WTC11 (cell line): ENCODE measurements around the gene REEP3. TPM values are rescaled to one million over a fixed set of nuclear protein-coding genes. Genes with fewer than 3 reads are reported as not detected.

ENCODE experiments used
- ATAC-seq: fragments of 200-7000 bp; cut with Tn5 transposase; 2 replicates; pipeline ENCODE4 v1.10.0; 2021; ENCODE audit warnings: mild to moderate bottlenecking, moderate library complexity
- CTCF ChIA-PET: fragments of 300-600 bp; sonication (Branson Sonifier 250); formaldehyde crosslinking; loops from one replicate; lab custom pipeline; 2021; ENCODE audit warnings: antibody characterized with exemption; lab: Charles Lee
- POLR2A ChIA-PET: fragments of 350-600 bp; sonication (Branson Sonifier 250); formaldehyde crosslinking; loops from one replicate; lab custom pipeline; 2021; ENCODE audit warnings: antibody characterized with exemption; lab: Charles Lee
- DNase-seq: peaks from one replicate; pipeline ENCODE4 v3.0.0; 2021; ENCODE audit warnings: low spot score
- H3K27ac Mint-ChIP-seq: 2 replicates; pipeline ENCODE4 v1.8.0; 2021; ENCODE audit warnings: mixed read lengths
- H3K27me3 Mint-ChIP-seq: 2 replicates; pipeline ENCODE4 v1.8.0; 2021; ENCODE audit warnings: low read depth, mild to moderate bottlenecking, moderate library complexity, mixed read lengths
- H3K36me3 Mint-ChIP-seq: 2 replicates; pipeline ENCODE4 v1.8.0; 2021; ENCODE audit warnings: mixed read lengths
- H3K4me1 Mint-ChIP-seq: 2 replicates; pipeline ENCODE4 v1.8.0; 2022; ENCODE audit warnings: mixed read lengths
- H3K4me3 Mint-ChIP-seq: 2 replicates; pipeline ENCODE4 v1.8.0; 2021; ENCODE audit warnings: mild to moderate bottlenecking, moderate library complexity, mixed read lengths
- H3K9me3 Mint-ChIP-seq: 2 replicates; pipeline ENCODE4 v1.8.0; 2021; ENCODE audit warnings: mixed read lengths
- CREB1 ChIP-seq: sonication (generic); formaldehyde crosslinking; IDR thresholded peaks from 2 replicates; pipeline ENCODE4 v1.8.0; 2023; ENCODE audit warnings: mild to moderate bottlenecking, missing genetic modification reagents
- GTF2I ChIP-seq: fragments of 250-450 bp; sonication (Bioruptor Pico); conservative IDR thresholded peaks from 2 replicates; pipeline ENCODE4 v1.4.0; 2021; ENCODE audit warnings: mild to moderate bottlenecking
- NFATC4 ChIP-seq: fragments of 250-450 bp; sonication (Bioruptor Pico); IDR thresholded peaks from 2 replicates; pipeline ENCODE4 v1.9.0; 2021; ENCODE audit warnings: mild to moderate bottlenecking
- NFE2L1 ChIP-seq: sonication (generic); formaldehyde crosslinking; IDR thresholded peaks from 2 replicates; pipeline ENCODE4 v1.8.1; 2023; ENCODE audit warnings: missing genetic modification reagents
- NR1H2 ChIP-seq: sonication (generic); formaldehyde crosslinking; IDR thresholded peaks from 2 replicates; pipeline ENCODE4 v1.9.0; 2021; ENCODE audit warnings: mild to moderate bottlenecking, moderate library complexity, missing genetic modification reagents
- NR2C2 ChIP-seq: sonication (generic); formaldehyde crosslinking; IDR thresholded peaks from 2 replicates; pipeline ENCODE4 v1.8.0; 2022; ENCODE audit warnings: mild to moderate bottlenecking, missing genetic modification reagents
- SP1 ChIP-seq: sonication (generic); formaldehyde crosslinking; conservative IDR thresholded peaks from 2 replicates; pipeline ENCODE4 v1.8.1; 2022; ENCODE audit warnings: missing genetic modification reagents
- TEAD1 ChIP-seq: sonication (generic); formaldehyde crosslinking; IDR thresholded peaks from 2 replicates; pipeline ENCODE4 v1.8.0; 2022; ENCODE audit warnings: mild to moderate bottlenecking, missing genetic modification reagents
- ZNF263 ChIP-seq: sonication (generic); formaldehyde crosslinking; IDR thresholded peaks from 2 replicates; pipeline ENCODE4 v1.8.1; 2022; ENCODE audit warnings: low read depth, mild to moderate bottlenecking, moderate library complexity, missing genetic modification reagents
- ZNF423 ChIP-seq: fragments of 250-450 bp; sonication (Bioruptor Pico); IDR thresholded peaks from 2 replicates; pipeline ENCODE4 v2.1.2; 2022; ENCODE audit warnings: mild to moderate bottlenecking, moderate library complexity
- total RNA-seq: library from RNA; stranded (reverse); gene quantifications from 3 replicates; pipeline ENCODE4 v1.2.3, GENCODE V29; 2021
- TF ChIP-seq, protein P1 (sequence below): sonication (generic); formaldehyde crosslinking; IDR thresholded peaks from 2 replicates; pipeline ENCODE4 v1.8.0; 2022; ENCODE audit warnings: missing genetic modification reagents
- TF ChIP-seq, protein P2 (sequence below): sonication (generic); formaldehyde crosslinking; conservative IDR thresholded peaks from 2 replicates; pipeline ENCODE4 v1.8.1; 2023; ENCODE audit warnings: mild to moderate bottlenecking, low read depth, missing genetic modification reagents, moderate library complexity
- TF ChIP-seq, protein P3 (sequence below): sonication (generic); formaldehyde crosslinking; IDR thresholded peaks from 2 replicates; pipeline ENCODE4 v1.8.1; 2023; ENCODE audit warnings: mild to moderate bottlenecking, missing genetic modification reagents

The REEP3 gene
- total RNA-seq, 1 experiment from 2014 or later = 18.5 TPM

DNA sequence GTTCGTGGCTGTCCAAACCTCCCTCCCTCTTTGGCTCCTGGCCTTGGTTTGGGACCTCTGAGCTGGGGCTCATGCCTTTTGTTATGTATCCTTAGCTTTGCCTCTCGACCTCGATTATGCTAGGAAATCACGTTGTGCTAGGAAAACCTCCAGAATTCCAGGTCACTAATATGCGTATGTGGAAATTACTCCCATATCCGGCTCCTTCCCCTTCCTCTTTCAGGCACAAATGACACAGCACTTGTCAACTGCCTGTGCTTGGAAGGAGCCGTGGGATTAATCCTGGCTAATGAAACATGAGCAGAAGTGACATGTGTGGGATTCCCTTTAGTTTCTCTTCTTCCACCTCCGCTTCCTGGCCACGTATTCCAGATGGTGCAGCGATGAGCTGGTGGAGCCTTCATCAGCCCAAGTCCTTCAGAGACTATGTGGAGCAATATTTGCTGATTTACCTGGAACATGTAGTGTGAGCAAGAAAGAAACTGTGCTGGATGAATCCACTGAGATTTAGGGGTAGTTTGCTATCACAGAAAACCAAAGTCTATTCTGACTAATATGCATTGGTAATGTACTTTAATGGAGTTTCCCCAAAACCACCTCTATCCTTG, 149.2 kb downstream of the REEP3 start:
- POLR2A ChIA-PET = interaction anchor here (0.6 to 0.8 kb wide), 2 partner anchors 40 to 48 kb away, joined by 3 to 4 read pairs; no protein-coding TSS in a partner anchor
- H3K27me3 Mint-ChIP-seq = no peaks in the 10 kb centered on the region
- no peaks in the 10 kb centered on the region for H3K36me3 Mint-ChIP-seq
- peak overlapping the region; percentile 50 for H3K4me3 Mint-ChIP-seq
- CTCF ChIA-PET = interaction anchor here (1.3 to 2.8 kb wide), 5 partner anchors 37 to 149 kb away, joined by 3 to 19 read pairs (median 5); no protein-coding TSS in a partner anchor
- ATAC-seq (peak; percentile 65), DNase-seq (no peak)
- no peaks in the 10 kb centered on the region for H3K9me3 Mint-ChIP-seq
- H3K4me1 Mint-ChIP-seq = peaks cover 60% of the 10 kb centered on the region
- TF ChIP-seq, protein P1, sequence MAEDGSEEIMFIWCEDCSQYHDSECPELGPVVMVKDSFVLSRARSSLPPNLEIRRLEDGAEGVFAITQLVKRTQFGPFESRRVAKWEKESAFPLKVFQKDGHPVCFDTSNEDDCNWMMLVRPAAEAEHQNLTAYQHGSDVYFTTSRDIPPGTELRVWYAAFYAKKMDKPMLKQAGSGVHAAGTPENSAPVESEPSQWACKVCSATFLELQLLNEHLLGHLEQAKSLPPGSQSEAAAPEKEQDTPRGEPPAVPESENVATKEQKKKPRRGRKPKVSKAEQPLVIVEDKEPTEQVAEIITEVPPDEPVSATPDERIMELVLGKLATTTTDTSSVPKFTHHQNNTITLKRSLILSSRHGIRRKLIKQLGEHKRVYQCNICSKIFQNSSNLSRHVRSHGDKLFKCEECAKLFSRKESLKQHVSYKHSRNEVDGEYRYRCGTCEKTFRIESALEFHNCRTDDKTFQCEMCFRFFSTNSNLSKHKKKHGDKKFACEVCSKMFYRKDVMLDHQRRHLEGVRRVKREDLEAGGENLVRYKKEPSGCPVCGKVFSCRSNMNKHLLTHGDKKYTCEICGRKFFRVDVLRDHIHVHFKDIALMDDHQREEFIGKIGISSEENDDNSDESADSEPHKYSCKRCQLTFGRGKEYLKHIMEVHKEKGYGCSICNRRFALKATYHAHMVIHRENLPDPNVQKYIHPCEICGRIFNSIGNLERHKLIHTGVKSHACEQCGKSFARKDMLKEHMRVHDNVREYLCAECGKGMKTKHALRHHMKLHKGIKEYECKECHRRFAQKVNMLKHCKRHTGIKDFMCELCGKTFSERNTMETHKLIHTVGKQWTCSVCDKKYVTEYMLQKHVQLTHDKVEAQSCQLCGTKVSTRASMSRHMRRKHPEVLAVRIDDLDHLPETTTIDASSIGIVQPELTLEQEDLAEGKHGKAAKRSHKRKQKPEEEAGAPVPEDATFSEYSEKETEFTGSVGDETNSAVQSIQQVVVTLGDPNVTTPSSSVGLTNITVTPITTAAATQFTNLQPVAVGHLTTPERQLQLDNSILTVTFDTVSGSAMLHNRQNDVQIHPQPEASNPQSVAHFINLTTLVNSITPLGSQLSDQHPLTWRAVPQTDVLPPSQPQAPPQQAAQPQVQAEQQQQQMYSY (CRISPR knock-in tag) = peak; percentile 80
- TF ChIP-seq TEAD1 (CRISPR knock-in tag) = peak; percentile 52
- TF ChIP-seq NFE2L1 (CRISPR knock-in tag) = peak; percentile 90
- no peak for TF ChIP-seq NR1H2 (CRISPR knock-in tag)
- peak overlapping the region; percentile 96 for H3K27ac Mint-ChIP-seq

DNA sequence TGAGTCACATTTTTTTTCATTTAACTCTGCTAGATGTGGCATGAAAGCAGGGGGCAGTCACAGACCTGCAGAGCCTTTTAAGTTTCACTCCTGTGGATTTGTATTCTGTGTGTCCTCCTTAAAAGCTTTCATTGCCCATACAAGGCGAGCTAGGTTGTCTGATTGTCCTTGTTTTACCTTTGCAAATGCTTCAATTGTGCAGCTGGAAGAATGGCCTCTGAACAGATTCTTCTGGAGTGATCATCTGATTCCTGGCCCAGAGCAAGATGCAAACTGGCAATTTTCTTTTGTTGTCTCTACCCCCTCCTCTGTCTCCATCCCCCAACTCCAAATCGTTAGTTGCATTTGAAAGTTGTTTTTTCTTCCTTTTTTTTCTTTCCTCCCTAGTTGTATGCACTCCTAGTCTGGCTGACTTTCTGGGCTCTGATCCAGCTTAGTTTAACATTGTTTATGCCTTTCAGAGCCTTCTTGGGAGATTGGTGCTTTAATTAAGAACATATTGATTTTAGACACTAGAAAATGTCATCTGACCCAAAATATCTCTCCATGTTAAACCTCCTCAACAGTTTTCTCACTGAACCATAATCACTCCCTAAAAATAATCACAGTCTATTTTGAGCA, 150.2 kb downstream of the REEP3 start:
- no peaks in the 10 kb centered on the region for H3K9me3 Mint-ChIP-seq
- H3K27me3 Mint-ChIP-seq = no peaks in the 10 kb centered on the region
- ChIA-PET CTCF (interaction anchor here (1.3 to 2.8 kb wide), 5 partner anchors 38 to 148 kb away, joined by 3 to 19 read pairs (median 5); no protein-coding TSS in a partner anchor), POLR2A (interaction anchor here (0.6 to 1.1 kb wide), 3 partner anchors 34 to 42 kb away, joined by 3 to 4 read pairs (median 3); no protein-coding TSS in a partner anchor)
- H3K4me1 Mint-ChIP-seq = peaks cover 55% of the 10 kb centered on the region
- H3K36me3 Mint-ChIP-seq = no peaks in the 10 kb centered on the region
- ATAC-seq (peak; percentile 14; the same call in 1 of the 2 replicates), DNase-seq (no peak)
- H3K4me3 Mint-ChIP-seq = peak overlapping the region; percentile 22
- TF ChIP-seq, protein P2, sequence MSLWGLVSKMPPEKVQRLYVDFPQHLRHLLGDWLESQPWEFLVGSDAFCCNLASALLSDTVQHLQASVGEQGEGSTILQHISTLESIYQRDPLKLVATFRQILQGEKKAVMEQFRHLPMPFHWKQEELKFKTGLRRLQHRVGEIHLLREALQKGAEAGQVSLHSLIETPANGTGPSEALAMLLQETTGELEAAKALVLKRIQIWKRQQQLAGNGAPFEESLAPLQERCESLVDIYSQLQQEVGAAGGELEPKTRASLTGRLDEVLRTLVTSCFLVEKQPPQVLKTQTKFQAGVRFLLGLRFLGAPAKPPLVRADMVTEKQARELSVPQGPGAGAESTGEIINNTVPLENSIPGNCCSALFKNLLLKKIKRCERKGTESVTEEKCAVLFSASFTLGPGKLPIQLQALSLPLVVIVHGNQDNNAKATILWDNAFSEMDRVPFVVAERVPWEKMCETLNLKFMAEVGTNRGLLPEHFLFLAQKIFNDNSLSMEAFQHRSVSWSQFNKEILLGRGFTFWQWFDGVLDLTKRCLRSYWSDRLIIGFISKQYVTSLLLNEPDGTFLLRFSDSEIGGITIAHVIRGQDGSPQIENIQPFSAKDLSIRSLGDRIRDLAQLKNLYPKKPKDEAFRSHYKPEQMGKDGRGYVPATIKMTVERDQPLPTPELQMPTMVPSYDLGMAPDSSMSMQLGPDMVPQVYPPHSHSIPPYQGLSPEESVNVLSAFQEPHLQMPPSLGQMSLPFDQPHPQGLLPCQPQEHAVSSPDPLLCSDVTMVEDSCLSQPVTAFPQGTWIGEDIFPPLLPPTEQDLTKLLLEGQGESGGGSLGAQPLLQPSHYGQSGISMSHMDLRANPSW (CRISPR knock-in tag) = no peak
- TF ChIP-seq SP1 (CRISPR knock-in tag) (no peak), TEAD1 (CRISPR knock-in tag) (no peak), NFATC4 (no peak), GTF2I (CRISPR knock-in tag) (no peak), NFE2L1 (CRISPR knock-in tag) (no peak), ZNF263 (CRISPR knock-in tag) (no peak), CREB1 (CRISPR knock-in tag) (no peak), NR2C2 (CRISPR knock-in tag) (no peak)
- TF ChIP-seq, protein P3, sequence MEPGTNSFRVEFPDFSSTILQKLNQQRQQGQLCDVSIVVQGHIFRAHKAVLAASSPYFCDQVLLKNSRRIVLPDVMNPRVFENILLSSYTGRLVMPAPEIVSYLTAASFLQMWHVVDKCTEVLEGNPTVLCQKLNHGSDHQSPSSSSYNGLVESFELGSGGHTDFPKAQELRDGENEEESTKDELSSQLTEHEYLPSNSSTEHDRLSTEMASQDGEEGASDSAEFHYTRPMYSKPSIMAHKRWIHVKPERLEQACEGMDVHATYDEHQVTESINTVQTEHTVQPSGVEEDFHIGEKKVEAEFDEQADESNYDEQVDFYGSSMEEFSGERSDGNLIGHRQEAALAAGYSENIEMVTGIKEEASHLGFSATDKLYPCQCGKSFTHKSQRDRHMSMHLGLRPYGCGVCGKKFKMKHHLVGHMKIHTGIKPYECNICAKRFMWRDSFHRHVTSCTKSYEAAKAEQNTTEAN (CRISPR knock-in tag) = no peak
- H3K27ac Mint-ChIP-seq = peak overlapping the region; percentile 96

DNA sequence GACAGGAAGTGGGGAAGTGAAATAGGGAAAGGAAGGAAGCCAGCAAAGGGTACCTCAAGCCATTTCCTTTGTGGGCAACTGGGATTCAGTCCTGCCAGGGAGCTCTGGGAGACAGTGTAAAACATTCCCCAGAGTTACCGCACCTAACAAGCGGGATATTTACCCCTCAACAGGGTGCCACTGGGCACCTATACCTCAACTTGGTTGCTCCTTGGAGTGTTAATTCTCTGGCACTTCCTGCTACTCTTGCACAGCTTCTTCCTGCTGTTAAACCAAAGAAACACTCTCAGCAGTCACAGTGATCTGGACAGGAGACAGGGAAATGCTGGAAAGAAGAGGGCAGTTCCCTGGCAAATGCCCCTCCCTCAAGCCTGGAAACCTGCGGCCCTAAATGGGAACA, 151.3 kb downstream of the REEP3 start:
- no peak for DNase-seq
- H3K4me1 Mint-ChIP-seq = peaks cover 50% of the 10 kb centered on the region
- CTCF ChIA-PET = interaction anchor here (2.8 kb wide), 1 partner anchor 48 kb away, joined by 19 read pairs; no protein-coding TSS in a partner anchor
- ATAC-seq = peak; percentile 14
- H3K27ac Mint-ChIP-seq = peak overlapping the region; percentile 96
- TF ChIP-seq NR1H2 (CRISPR knock-in tag) (no peak), ZNF423 (CRISPR knock-in tag) (peak; percentile 59)
- TF ChIP-seq, all 79 proteins: peak for 1
- Mint-ChIP-seq H3K36me3 (no peaks in the 10 kb centered on the region), H3K9me3 (no peaks in the 10 kb centered on the region), H3K27me3 (no peaks in the 10 kb centered on the region), H3K4me3 (no peak overlapping the region)
- POLR2A ChIA-PET = no interaction called here
